K562 treated with DMSO at 1 percent for 48 hours (cell line): ENCODE measurements around the gene CHTOP. TPM values are rescaled to one million over a fixed set of nuclear protein-coding genes. Genes with fewer than 3 reads are reported as not detected.

Source experiments
- total RNA-seq: library from RNA; unstranded; fragments of 300-600 nt; gene quantifications from 2 replicates; pipeline ENCODE4 v1.2.3, GENCODE V29; 2022; ENCODE audit warnings: low replicate concordance; ENCODE audit errors: extremely low read depth

Gene CHTOP
- total RNA-seq, result not detected in 2 replicates

GRCh38 chr1:153633754-153634665 is at the start of gene CHTOP:
Gene CHTOP (plus strand): TSS chr1:153634066. CDS start chr1:153636589, 2,523 bp downstream.

GRCh38 chr1:153612755-153613331 is 21.0 kb upstream of the CHTOP start, which contains the start of gene S100A16:
Gene S100A16 (minus strand): TSS chr1:153613137. CDS start chr1:153608151, 4,986 bp downstream.

GRCh38 chr1:153616144-153616916 is 17.5 kb upstream of the CHTOP start, which contains the start of gene S100A14:
Gene S100A14 (minus strand): TSS chr1:153616325. CDS start chr1:153615858, 467 bp downstream.

GRCh38 chr1:153626904-153627714 is 6.8 kb upstream of the CHTOP start, which contains the start of gene S100A13:
Gene S100A13 (minus strand): TSS chr1:153627505. CDS start chr1:153626472, 1,033 bp downstream.

GRCh38 chr1:153627715-153628626 is 5.9 kb upstream of the CHTOP start, which contains the start of gene S100A1:
Gene S100A1 (plus strand): TSS chr1:153628434. CDS start chr1:153630522, 2,088 bp downstream.

GRCh38 chr1:153658400-153659174 is 24.7 kb downstream of the CHTOP start, which contains the start of gene SNAPIN:
Gene SNAPIN (plus strand): TSS chr1:153658703. CDS start chr1:153658744, 41 bp downstream.

GRCh38 chr1:153670859-153671627 is 37.2 kb downstream of the CHTOP start, which contains the start of gene ILF2:
Gene ILF2 (minus strand): TSS chr1:153670993. CDS start chr1:153670922, 71 bp downstream.

GRCh38 chr1:153678519-153679336 is 44.9 kb downstream of the CHTOP start, which contains the start of gene NPR1:
Gene NPR1 (plus strand): TSS chr1:153678688. CDS start chr1:153679109, 421 bp downstream.

Other genes starting within 250 kb of the CHTOP start
- not detected in 2 replicates for gene S100A8, start 243.0 kb upstream of the CHTOP start, total RNA-seq
- not detected in 2 replicates for gene S100A7A, start 217.5 kb upstream of the CHTOP start, total RNA-seq
- gene S100A7, start 173.4 kb upstream of the CHTOP start, total RNA-seq, result not detected in 2 replicates
- not detected in 2 replicates for gene S100A6, start 98.1 kb upstream of the CHTOP start, total RNA-seq
- gene S100A5, start 93.1 kb upstream of the CHTOP start, total RNA-seq, result not detected in 2 replicates
- not detected in 2 replicates for gene S100A4, start 88.3 kb upstream of the CHTOP start, total RNA-seq
- not detected in 2 replicates for gene S100A3, start 84.8 kb upstream of the CHTOP start, total RNA-seq
- gene S100A2, start 68.2 kb upstream of the CHTOP start, total RNA-seq, result not detected in 2 replicates
- not detected in 2 replicates for gene S100A16, start 20.9 kb upstream of the CHTOP start, total RNA-seq
- not detected in 2 replicates for gene S100A14, start 17.7 kb upstream of the CHTOP start, total RNA-seq
- not detected in 2 replicates for gene S100A13, start 6.6 kb upstream of the CHTOP start, total RNA-seq
- gene S100A1, start 5.6 kb upstream of the CHTOP start, total RNA-seq, result not detected in 2 replicates
- gene SNAPIN, start 24.6 kb downstream of the CHTOP start, total RNA-seq, result not detected in 2 replicates
- gene ILF2, start 36.9 kb downstream of the CHTOP start, total RNA-seq, result not detected in 2 replicates
- not detected in 2 replicates for gene NPR1, start 44.6 kb downstream of the CHTOP start, total RNA-seq
- not detected in 2 replicates for gene INTS3, start 94.0 kb downstream of the CHTOP start, total RNA-seq
- gene SLC27A3, start 141.3 kb downstream of the CHTOP start, total RNA-seq, result not detected in 2 replicates